Activated CD4-positive, alpha-beta T cell treated with anti-CD3 and anti-CD28 coated beads for 24 hours (primary cell): Measurements from ENCODE around the gene LTBP1.
A peak's percentile ranks its signal among the peaks of the same experiment; 100 is the strongest.
"Not testable (repeated sequence)": the region's sequence is repeated elsewhere in the genome, so short reads cannot be mapped to it uniquely, and the experiment has no call there.

Experiments used
- DNase-seq, 2 donors: peaks; one replicate each; pipeline ENCODE4 v3.0.0-alpha.2; 2020; ENCODE audit warnings: low read depth in 2 of 2

LTBP1 gene

DNA sequence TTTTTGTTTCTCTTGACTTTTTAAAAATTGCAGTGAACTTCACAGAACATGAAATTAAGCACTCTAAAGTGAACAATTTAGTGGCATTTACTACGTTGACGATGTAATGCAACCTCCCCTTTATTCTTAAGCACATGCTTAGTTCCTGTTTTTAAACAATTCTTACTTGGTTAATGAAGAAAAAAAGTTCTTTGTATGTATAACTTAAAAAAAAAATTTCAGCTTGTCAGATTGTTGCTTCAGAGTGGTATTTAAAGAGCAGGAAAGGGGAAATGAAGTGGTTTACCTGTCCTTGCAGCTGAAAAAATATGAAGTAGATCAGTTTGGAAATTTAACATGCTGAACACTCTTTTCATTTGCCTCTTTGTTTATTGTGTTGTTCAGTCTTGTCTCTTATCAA is 434.0 kb downstream of the LTBP1 start:
- no peak for DNase-seq

DNA sequence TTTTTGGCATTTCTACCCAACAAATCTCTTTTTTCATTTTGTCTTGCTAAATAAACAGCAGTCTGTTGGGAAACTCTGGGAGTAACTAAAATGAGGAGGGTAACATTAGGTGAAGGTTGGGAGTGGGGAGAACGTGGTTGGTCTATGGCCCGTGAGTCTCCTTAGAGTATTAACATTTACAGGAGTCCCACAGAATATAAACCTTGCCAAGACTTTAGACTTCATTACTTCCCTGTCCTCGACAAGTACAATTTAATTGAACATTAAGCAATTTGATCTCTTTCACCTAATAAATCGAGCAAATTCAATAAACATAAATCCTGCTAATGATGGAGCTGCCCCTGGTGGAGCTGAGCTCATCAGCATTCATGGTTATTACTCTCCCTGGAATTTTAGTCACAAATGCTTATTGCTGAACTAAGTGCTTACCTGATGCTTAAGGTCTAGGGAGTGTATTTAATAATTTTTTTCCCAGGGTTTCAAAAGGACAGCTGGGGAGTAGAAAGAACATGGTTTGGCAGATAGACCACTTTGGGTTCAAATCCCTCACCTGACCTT is 434.6 kb downstream of the LTBP1 start:
- DNase-seq, result no peak

DNA sequence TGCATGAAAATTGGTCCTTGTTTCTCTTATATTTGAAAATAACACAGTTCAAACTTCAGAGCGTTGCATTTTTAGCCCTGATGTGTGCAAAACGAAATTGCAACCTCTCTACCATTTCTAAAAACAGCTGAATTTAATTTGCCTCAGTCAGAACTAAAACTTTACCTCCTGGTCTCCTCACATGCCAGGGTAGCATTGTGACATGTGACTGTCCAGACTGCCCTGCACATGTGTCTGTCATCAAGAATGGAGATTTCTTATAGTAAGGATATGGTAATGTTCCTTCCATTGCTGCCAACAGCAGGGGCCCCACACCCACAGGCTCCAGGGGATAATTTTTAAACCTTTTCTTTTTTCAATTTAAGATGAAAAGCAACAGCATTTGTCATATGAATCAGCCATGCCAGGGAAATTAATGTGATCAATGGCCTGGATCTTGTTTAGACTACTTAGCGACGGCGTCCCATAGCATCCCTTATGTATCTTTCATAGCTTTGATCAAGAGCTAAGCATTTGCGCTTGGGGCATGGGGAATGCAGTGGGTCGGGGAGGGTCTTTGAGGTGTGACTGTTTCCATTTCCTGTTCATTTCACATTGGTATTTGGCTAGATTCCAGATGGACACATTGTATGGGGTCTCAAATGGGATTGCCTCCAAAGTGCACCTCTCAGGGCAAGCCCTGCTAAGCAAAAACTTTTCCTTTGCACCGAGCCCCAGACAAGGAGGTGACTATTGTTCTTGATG is 437.3 kb downstream of the LTBP1 start:
- no peak for DNase-seq

DNA sequence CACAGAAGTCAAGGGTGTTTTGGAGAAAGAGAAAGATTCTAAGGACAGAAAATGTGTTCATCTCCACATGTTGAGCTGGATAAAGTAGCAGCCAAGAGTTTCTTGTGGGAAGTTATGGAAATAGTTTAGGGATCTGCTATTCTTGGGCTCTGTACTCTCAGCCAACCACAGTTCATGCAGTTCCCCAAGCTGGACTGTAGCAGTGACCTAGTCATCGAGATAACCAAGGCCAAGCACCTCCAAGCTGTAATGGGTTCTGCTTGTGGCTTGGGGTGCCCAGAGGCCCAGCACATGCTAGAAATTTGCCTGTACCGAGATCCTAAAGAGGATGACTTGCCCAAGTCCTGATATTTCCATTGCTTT is 437.8 kb downstream of the LTBP1 start:
- DNase-seq, result no peak

DNA sequence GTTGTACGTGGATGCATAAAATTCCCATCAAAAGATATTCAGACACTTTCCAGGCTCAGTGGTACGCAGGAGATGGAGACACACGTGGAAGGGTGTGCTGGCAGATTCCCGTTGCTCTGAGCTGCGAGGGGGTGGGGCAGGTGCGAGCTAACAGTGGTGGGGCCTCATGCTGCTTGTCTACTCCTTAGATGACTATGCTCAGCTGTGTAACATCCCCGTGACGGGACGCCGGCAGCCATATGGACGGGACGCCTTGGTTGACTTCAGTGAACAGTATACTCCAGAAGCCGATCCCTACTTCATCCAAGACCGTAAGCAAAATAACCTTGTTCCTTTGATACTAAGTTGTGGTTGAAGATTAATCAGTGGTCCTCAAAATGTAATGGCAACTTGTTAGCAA is 442.2 kb downstream of the LTBP1 start:
- no peak for DNase-seq

DNA sequence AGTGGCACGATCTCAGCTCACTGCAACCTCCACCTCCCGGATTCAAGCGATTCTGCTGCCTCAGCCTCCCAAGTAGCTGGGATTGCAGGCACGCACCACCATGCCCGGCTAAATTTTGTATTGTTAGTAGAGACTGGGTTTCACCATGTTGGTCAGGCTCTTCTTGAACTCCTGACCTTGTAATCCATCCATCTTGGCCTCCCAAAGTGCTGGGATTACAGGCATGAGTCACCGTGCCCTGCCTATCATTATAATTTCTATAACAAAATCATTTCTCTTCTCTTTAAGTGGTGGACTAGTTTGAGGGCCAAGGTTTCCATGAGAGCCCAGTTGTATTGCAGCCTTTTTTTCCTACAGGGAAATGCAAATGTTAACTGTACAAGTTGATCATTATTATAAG is 442.9 kb downstream of the LTBP1 start:
- not testable (repeated sequence) for DNase-seq

DNA sequence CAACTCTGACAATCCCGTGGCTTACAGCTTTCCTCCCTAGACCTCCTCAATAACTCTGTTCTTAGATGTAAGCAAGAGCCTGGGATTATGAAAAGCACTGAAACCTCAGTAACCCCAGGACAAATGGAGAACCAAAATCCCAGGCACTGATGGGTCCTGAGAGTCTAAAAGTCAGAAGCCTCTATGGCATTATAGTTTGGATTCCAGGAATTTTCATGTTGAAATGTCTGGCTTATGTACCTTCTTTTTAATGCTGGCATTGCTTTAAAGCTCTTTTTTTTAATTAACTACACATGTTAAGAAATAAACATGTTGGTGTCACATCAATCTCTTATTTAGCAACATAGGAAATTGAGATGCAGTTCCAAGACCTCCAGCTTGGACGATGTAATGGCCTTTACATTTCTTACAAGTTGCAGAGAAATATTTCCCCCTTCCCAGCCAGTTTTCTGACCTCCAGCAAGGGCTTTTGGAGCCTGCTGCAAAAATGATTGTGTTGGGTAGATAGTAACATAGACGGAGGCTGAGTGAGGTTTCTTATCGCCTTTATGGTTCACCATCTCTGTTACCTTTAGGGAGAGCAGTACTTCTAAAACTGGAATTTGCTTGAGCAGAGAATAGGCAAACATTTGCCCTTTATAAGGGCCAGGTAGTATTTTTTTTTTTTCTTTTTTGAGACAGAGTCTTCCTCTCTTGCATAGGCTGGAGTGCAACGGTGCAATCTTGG is 444.9 kb downstream of the LTBP1 start:
- no peak for DNase-seq

DNA sequence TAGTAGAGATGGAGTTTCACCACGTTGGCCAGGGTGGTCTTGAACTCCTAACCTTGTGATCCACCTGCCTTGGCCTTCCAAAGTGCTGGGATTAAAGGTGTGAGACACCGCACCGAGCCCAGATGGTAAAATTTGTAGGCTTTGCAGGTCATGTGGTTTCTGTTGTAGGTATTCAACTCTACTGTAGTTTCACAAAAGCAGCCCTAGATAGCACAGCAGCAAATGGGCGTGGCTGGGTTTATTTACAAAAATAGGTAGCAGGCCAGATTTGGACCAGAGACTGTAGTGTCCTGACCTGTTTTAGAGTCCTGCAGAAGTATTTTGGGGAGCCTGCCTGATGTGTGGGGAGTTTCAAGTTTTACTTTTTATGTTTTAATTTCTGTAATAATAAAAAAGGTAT is 445.6 kb downstream of the LTBP1 start:
- DNase-seq, result no peak

DNA sequence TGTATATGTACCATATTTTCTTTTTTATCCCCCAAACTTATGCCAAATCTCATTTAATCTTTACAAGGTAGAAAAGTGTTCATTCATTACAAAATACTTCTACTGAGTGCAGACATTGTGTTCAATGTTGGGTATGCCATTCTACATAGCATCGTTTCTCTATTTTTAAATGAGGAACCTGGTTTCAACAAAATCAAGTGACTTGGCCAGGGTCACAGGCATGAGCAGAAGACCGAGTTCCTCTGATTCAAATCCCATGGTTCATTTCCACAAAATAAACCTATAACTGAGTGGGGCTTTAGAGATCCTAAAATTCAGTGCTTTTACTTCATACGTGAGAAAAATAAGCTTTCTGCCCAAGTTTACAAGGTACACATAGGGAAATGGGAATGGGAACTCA is 448.3 kb downstream of the LTBP1 start:
- no peak for DNase-seq

DNA sequence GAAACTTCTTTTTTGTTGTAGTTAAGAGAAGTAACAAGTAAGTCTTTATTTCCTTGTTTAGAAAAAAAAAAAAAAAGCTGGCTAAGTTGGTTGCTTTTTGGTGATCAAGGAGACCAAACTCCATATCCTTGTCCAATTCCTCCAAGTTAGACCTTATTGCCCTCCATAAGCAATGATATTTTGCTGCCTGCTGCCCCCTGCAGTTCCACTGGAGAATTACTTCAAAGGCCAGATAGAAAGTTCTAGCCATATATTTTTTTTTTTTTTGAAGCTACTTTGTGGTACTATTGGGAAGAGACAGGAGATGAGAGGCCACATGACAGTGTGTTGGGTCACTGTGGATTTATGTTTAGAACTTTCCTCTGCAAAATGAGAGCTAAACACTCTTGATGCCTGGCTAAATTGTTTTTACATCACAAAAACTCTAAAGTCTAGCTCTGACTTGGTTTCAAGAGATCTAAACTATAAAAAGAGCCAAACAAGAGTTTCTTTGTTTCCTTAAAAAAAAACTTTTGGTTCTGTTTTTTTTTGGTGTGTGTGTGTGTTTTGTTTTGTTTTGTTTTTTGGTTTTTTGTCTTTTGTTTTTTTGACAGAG is 449.0 kb downstream of the LTBP1 start:
- DNase-seq, result peak; percentile 24 to 40

DNA sequence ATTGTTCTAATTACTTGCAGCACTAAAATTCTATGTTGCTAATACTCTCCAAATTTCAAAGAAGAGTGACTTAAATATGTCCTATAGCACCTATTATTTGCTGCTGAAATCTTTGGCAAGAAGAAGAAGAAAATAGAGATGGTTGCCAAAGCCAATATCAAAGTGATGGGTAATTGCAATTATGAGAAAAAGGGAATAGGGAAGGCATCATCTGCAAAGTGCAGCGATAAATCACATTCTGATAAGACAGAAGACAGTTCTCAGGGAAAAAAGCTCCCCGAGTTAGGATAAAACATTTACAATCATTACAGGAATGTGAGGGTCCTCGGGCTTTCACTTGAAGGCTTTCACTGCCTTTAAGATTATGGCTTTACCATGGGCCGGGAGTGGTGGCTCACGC is 457.6 kb downstream of the LTBP1 start:
- DNase-seq, result no peak

DNA sequence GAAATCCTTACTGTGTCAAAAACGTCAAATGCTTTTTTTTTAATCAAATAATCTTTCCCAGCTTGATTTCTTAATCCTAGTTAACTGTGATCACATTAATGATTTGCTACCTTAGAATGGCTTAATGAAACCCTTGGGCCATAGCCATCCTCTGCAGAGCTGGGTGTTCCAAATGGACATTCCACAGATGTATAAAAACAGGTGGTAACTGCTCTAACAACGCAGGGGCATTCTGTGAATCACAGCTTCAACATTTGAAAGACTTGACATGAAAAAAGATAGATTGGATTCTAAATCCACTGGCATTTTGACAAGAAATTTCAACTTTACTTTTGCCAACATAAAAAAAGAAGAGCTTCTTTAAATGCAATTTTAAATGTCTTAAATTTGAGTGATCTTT is 459.9 kb downstream of the LTBP1 start:
- DNase-seq, result no peak

DNA sequence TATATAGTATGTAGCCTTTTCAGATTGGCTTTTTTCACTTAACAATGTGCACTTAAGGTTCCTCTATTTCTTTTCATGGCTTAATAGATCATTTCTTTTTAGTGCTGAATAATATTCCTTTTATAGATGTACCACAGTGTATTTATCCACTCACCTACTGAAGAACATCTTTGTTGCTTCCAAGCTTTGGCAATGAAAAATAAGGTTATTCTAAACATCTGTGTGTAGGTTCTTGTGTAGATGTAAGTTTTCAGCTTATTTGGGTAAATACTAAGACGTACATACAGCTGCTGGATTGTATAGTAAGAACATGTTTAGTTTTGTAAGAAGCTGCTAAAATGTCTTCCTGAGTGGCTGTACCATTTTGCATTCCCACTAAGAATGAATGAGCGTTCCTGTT is 461.4 kb downstream of the LTBP1 start:
- no peak for DNase-seq

DNA sequence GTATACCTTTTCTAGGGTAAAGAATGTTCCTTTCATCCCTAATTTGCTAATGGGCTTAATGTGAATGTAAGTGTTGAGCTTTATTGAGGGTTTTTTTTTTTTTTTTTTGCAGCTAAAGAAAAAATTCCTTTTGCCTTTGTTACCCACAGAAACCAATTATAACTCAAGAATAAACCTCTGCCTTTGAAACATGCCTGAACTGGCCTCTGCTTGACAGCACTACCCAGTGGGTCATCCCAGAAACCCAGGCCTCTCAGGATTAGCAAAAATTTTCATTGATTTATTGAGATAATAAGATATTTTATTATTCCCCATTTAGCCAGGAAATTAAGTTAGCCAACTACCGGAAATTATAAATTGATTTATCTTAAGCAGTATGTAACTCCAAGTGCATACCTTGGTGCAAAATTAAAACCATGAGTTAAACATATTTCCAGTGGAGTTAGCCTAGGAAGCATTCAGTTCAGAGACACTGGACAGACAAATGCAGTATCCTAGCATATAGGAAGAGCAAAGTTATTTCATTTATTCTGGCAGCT is 462.7 kb downstream of the LTBP1 start:
- DNase-seq, result no peak

DNA sequence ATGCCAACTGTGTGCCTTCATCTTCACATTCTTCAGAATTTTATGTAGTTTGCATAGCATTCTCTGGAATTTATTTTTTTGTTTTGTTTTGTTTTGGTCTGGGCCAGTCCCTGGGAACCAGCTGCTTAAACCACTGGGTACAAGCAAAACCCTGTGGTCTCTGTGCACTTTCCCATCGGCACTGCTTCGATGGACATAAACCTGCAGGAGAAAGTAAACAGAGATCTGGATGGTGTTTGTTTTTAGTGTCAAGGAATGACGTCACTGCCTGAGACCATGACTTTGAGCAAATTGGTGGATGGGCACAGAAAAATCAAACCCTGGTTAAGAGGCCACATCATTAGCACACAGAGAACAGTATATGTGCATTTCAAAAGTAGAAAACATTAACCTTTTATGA is 465.0 kb downstream of the LTBP1 start:
- no peak for DNase-seq

DNA sequence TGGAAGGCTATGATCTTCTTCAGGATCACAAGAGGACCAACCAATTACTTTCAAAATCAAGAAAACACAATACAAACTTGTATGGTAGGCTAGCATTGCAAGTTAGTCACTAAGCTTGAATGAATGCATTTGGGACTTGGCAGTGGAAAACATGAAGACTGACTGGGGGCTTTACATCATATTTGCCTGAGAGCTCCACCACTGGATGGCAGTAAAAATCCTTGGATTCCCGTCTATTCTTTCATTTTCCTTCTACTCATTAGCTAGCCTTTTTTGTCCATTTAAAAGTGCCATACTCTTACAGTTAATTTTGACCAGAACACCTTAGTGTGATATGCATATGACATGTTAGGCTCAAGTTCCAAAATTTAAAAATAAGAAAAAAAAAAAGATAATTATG is 466.2 kb downstream of the LTBP1 start:
- DNase-seq, result no peak

DNA sequence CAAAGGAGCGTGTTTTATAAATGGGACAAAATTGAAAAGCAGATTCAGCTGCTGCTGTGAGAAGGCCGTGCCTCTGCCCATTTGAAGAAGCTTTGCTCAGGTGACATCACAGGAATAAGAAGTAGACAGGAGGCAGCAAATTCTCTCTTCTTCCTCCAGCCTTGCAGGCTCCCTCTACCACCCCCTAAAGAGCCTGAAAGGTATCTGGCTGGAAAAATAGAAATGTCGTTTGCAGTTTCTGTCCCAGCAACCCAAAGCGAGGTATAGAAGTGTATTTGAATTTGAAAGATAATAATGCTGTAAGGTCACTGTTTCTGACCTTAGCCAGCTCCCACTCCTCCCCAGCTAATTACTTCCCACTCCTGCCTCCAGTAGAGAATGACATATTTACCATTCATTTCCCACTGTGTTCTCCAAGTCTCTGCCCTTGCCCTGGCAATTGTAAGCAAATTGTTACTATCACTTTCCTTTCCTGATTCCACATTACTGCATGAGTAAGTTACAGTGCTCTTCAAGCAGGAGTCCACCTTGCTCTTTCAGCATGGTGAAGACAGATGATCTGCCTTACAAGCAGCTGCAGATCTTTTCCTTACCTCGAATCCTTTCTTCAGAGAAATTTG is 472.9 kb downstream of the LTBP1 start:
- no peak for DNase-seq

DNA sequence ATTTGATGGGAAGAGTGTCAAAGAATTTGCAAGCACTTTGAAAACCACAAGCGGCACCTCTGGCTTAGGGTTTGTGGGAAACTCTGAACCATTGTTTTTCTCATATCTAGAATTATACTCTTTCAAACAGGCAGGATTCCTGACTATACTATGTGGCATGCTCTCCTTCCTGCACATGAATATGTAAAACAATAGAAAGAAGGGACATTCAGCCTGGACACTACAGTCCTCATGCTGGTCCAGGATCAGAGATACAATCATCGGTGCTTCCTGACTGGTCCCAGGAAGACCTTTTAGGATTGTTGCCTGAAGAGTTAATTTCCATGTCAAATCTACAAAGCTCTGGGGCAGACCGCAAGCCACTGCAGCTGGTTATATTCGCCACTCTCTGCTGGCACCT is 474.0 kb downstream of the LTBP1 start:
- DNase-seq, result no peak

DNA sequence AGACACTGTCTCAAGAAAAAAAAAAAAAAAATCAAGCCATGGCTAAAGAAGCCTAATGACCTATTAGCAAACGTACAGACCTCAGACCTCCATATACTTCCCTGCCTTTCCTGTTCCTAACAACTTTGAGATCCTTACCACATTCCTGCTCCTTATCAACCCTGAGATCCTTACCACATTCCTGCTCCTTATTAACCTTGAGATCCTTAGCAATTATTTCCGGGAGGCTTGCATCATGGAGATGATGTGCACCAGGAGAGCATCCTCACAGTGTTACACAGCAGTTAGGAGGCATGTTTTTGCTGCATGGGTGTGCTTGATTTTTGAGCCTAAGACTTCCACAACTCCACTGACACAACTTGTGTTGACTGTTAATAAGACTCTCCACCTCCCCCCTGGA is 475.1 kb downstream of the LTBP1 start:
- DNase-seq, result no peak

DNA sequence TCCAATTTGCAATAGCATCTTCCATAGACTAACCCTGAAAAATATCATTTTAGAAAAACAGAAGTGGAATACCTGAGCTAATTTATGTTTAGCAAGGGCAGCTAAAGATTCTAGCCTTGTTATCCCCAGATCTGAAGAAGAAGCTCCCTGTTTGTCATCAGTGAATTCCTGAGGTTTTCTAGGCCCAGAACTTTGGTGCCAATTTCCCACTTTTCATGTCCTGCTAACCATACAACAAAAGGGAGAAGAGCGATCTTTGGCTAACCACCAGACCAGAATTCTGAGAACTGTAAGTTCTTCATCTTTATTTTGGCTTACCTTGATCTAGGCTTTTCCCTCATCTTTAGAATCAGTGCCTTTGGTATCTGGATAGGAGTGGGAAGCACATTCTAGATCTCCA is 478.4 kb downstream of the LTBP1 start:
- no peak for DNase-seq

DNA sequence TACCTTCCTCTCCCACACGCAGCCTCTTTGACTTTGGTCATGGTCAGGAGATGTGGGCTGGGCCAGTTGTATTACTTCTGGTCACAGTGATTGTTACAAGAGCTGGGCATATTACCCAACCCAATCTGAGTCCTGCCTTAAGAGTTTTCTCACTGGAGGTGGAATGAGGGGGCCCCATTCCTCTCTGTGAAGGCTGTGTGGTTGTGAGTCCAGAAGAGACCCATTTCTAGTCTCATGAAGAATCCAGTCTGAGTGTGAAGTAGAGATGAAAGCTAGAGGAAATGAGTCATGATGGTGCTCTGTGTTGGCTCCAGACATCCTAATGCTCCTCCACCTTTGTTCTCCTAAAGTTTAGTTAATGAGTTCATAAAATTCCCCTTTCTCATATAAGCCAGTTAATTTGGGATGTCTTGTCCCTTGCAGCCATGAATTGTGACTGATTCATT is 478.9 kb downstream of the LTBP1 start:
- no peak for DNase-seq

DNA sequence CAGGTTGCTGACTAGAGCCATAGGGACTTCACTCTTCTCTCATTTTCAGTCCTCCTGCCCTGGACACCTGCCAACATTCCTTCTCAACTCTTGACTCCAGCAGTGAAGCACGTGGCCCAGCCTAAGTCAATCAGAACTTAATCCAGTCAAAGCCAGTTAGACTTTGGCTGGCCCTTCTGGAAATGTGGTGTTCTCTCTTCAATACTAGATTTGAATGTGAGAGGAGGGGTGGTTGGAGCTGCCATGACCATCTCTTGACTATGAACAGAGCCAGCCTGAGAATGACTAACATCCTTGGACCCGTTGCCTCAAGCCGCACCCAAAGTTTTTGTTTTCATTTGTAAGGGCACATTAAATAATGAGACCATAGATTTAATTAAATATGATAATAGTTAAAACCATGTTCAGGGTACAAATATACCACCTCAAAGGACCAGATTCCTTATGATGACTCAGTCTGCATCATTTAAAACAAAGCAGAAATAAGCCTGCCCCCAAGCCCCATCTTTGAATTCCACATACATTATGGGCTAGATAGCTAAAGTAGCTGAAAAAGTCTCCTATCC is 480.0 kb downstream of the LTBP1 start:
- DNase-seq, result no peak
